ENCODE results near the gene OPCML. TPM values are rescaled to one million over a fixed set of nuclear protein-coding genes. Genes with fewer than 3 reads are reported as not detected.

OPCML gene
- total RNA-seq, 1 experiment from 2014 or later: 0.94 TPM

GRCh38 chr11:132846075-132846474 lies 686.2 kb downstream of the OPCML start:
- Histone ChIP-seq H2BK120ac (ENCODE audit: low read depth, low read length, poor library complexity, severe bottlenecking) (no peak overlapping the region), H3K27ac (ENCODE audit: insufficient read length, low read depth, low read length) (no peak overlapping the region), H2BK12ac (ENCODE audit: insufficient read length, low read depth, low read length) (no peak overlapping the region), H3K23ac (ENCODE audit: insufficient read length, low read depth, low read length) (no peak overlapping the region), H3K9ac (ENCODE audit: extremely low read depth, insufficient read length, low read length) (no peak overlapping the region), H4K91ac (ENCODE audit: insufficient read length, low read depth, low read length) (no peak overlapping the region), H3K4me1 (ENCODE audit: insufficient read depth, low read length) (no peaks in the 10 kb centered on the region), H3K4ac (ENCODE audit: low read depth, low read length) (no peak overlapping the region), H3K79me2 (ENCODE audit: insufficient read depth, low read length) (no peaks in the 10 kb centered on the region), H2AFZ (ENCODE audit: low read length) (no peak overlapping the region), H3K18ac (ENCODE audit: insufficient read length, low read depth, low read length) (no peak overlapping the region), H4K8ac (replicated peaks; ENCODE audit: insufficient read length, low read depth, low read length) (no peak overlapping the region), H3K56ac (ENCODE audit: insufficient read length, low read depth, low read length) (no peak overlapping the region), H3K23me2 (ENCODE audit: insufficient read length, low read depth, low read length, poor library complexity, severe bottlenecking) (no peaks in the 10 kb centered on the region), H2AK5ac (ENCODE audit: insufficient read length, low read length) (no peak overlapping the region), H2BK20ac (ENCODE audit: low read depth, low read length, poor library complexity, severe bottlenecking) (no peak overlapping the region), H3K4me2 (ENCODE audit: insufficient read depth, insufficient read length, low read length) (no peak overlapping the region), H3K14ac (ENCODE audit: insufficient read depth, low read length) (no peak overlapping the region), H2BK5ac (ENCODE audit: insufficient read length, low read length) (no peak overlapping the region), H4K5ac (ENCODE audit: insufficient read length, low read depth, low read length) (no peak overlapping the region), H4K20me1 (ENCODE audit: control insufficient read depth, insufficient read depth, insufficient read length) (no peaks in the 10 kb centered on the region), H3K79me1 (ENCODE audit: insufficient read depth, low read depth, low read length, poor library complexity, severe bottlenecking) (no peaks in the 10 kb centered on the region), H3K27me3 (ENCODE audit: insufficient read depth, low read length) (no peaks in the 10 kb centered on the region), H3T11ph (ENCODE audit: low read length) (no peak overlapping the region), H3K9me3 (ENCODE audit: control insufficient read depth, low read depth, low read length) (no peaks in the 10 kb centered on the region), H2BK15ac (ENCODE audit: low read depth, low read length) (no peak overlapping the region)
- peak; percentile 46 for TF ChIP-seq CTCF (conservative IDR thresholded peaks at IDR 0.05)
- H3K27me3 Mint-ChIP-seq (ENCODE audit: low read depth): no peaks in the 10 kb centered on the region
- H3K9me3 Mint-ChIP-seq: no peaks in the 10 kb centered on the region
- DNase-seq: no peak
- no peaks in the 10 kb centered on the region for H3K36me3 Mint-ChIP-seq (ENCODE audit: insufficient read depth in 1 of 3, low read depth in 3 of 3)
- no peak overlapping the region for H3K27ac Mint-ChIP-seq
- peaks cover 8 to 17% of the 10 kb centered on the region in 2 experiments for H3K4me1 Mint-ChIP-seq
- no peak overlapping the region for H3K4me3 Mint-ChIP-seq
- WGBS (ENCODE audit: extremely low coverage, insufficient read length, low lambda C conversion rate): no CpG with 5 or more reads among the region's 4 CpGs

Measured in H9 (cell line).